ENCODE data around the gene HES1.

- TF ChIP-seq, protein P1, sequence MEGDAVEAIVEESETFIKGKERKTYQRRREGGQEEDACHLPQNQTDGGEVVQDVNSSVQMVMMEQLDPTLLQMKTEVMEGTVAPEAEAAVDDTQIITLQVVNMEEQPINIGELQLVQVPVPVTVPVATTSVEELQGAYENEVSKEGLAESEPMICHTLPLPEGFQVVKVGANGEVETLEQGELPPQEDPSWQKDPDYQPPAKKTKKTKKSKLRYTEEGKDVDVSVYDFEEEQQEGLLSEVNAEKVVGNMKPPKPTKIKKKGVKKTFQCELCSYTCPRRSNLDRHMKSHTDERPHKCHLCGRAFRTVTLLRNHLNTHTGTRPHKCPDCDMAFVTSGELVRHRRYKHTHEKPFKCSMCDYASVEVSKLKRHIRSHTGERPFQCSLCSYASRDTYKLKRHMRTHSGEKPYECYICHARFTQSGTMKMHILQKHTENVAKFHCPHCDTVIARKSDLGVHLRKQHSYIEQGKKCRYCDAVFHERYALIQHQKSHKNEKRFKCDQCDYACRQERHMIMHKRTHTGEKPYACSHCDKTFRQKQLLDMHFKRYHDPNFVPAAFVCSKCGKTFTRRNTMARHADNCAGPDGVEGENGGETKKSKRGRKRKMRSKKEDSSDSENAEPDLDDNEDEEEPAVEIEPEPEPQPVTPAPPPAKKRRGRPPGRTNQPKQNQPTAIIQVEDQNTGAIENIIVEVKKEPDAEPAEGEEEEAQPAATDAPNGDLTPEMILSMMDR (IDR thresholded peaks at IDR 0.05) = no peak
- TF ChIP-seq POLR2A (IDR thresholded peaks at IDR 0.05) = no peak
- no peak for TF ChIP-seq POLR2AphosphoS5 (IDR thresholded peaks at IDR 0.05)
These were observed 17.0 kb upstream of the HES1 start for GRCh38 chr3:194118920-194119319.
